HG03342 (cell line): ENCODE measurements around the gene RTN4IP1.
"Not testable (repeated sequence)": the region's sequence is repeated elsewhere in the genome, so short reads cannot be mapped to it uniquely, and the experiment has no call there.

Experiments used
- ATAC-seq: cut with Tn5 transposase; IDR thresholded peaks from one replicate; pipeline ENCODE4 v1.9.1; 2021; ENCODE audit warnings: mild to moderate bottlenecking, moderate library complexity; ENCODE audit not compliant: unreplicated experiment

Gene RTN4IP1

DNA sequence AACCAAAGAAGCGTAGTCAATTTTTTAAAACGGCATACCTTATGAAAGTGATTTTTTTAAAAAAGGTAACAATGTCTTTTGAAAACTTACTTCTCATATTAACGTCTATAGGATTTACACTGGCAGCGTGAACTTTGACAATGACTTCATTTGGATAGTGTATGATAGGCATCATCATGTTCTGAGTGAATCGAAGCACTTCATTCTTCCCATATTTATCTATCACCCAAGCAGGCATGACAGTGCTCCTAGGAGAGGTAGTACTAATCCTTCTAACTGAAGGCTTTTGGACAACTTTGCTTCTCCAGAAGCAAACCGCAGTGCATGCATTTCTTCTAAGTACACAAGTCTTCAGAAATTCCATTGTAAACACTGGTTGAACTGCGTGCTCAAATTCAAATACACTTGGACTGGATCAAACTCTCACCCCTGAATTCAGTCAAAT is 618 bp downstream of the RTN4IP1 start:
- ATAC-seq, result peak; percentile 11

DNA sequence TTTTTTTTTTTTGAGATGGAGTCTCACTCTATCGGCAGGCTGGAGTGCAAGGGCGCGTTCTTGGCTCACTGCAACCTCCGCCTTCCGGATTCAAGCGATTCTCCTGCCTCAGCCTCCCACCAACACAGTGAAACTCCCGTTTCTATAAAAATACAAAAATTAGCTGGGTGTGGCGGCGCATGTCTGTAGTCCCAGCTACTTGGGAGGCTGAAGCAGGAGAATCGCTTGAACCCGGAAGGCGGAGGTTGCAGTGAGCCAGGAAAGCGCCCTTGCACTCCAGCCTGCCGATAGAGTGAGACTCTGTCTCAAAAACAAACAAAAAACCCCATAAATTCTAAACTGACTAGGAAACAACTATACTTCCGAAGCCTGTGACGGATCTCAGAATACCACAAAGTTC is 1.5 kb downstream of the RTN4IP1 start:
- not testable (repeated sequence) for ATAC-seq

DNA sequence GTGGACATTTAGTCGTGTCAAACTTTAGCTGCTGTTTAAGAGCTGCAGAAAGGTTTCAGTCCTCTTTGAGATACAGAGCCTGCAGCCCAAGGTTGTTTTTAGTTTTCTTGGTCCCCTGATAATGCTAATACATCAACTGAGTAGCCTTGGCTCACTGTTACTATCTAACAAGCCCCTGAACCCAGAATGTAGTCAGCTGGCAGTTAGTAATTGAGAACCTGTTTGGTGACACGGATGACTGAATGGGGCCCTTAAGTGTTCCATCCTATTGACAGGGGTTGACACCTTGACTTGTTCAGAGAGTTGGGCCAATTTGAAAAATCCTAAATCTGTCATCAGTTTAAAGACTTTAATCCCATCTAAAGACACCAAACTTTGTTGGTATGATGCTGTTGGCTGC is 2.8 kb downstream of the RTN4IP1 start:
- peak; percentile 35 for ATAC-seq

DNA sequence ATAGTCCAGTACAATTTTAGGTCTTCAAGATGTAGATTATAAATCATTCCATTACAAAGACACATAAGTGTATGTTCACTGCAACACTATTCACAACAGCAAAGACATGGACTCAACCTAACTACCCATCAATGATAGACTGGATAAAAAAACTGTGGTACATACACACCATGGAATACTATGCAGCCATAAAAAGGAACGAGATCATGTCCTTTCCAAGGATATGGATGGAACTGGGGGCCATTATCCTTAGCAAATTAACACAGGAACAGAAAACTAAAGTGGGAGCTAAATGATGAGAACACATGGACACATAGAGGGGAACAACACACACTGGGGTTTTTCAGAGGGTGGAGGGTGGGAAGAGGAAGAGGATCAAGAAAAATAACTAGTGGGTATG is 6.3 kb downstream of the RTN4IP1 start:
- no peak for ATAC-seq

- ATAC-seq, result no peak
These were observed 6.9 kb downstream of the RTN4IP1 start for GRCh38 chr6:106622412-106622811.

DNA sequence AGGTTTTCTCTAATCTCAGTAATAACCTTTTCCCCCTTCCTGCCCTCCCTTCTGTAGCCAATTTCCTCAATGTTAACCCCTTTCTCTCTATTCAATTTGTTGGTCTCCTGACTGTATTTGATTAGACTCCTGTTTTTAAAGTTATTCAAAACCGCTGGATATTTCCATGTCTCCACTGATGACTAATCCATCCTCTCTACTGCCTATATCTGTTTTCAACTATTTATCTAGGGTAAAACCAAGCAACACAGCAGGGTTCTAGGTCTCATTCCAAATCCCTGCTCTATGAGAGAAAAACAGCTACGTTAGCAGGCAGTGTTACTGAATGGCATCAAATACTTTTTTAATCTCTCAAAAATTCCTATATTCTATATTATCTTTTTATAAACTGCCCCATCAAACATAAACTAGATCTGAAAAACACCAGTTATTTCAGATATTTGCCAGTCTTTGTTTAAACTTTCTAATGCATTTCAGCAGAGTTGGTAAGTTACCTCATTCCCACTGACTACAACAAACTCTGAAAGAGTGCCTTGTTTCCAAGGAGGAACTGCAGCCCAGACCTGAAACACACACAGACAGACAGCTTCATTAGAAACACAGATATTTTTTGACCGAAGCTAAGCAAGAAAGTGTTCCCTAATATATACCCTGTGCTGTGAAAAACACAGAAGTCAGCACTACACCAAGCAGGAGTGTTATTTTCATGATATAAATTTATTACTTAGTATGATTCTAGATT is 8.2 kb downstream of the RTN4IP1 start:
- no peak for ATAC-seq

- ATAC-seq, result no peak
These were observed 10.1 kb downstream of the RTN4IP1 start for GRCh38 chr6:106619223-106619622.

DNA sequence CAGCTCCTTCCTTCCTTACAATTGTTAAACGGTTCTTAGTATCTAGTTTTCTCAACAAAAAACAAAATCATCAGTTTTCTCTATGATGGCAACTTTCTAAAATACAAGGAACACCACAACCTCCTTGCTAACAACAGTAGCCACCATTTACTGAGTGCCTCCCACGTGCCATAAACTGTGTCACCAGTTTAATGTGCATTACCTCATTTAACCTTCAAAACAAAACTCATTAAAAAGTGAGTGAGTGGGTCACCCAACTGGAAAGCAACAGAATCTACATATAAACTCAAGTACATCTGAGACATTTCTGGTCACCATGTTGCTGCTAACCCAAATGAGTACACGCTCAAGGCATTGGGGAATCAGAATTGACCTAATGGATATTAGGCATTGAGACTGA is 11.0 kb downstream of the RTN4IP1 start:
- ATAC-seq, result no peak

GRCh38 chr6:106617857-106618256 is 11.4 kb downstream of the RTN4IP1 start:
- no peak for ATAC-seq

DNA sequence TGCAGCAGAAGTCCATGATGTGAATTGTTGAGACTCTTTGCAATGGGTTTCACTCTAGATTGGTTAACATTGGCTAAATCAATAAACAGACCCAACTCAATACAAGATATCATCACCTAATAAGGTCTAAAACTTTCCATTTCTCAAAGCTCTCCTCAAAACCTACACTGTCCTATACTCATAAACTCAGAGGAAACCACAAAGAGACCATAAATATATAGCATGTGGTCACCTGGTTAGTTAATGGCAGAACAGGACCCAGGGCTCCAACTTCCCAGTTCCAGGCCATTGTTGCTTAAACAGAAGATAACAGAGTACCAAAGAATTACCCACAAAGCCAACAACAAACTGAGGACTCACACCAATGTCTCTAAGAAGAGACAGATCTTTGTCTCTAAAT is 12.0 kb downstream of the RTN4IP1 start:
- ATAC-seq, result no peak

DNA sequence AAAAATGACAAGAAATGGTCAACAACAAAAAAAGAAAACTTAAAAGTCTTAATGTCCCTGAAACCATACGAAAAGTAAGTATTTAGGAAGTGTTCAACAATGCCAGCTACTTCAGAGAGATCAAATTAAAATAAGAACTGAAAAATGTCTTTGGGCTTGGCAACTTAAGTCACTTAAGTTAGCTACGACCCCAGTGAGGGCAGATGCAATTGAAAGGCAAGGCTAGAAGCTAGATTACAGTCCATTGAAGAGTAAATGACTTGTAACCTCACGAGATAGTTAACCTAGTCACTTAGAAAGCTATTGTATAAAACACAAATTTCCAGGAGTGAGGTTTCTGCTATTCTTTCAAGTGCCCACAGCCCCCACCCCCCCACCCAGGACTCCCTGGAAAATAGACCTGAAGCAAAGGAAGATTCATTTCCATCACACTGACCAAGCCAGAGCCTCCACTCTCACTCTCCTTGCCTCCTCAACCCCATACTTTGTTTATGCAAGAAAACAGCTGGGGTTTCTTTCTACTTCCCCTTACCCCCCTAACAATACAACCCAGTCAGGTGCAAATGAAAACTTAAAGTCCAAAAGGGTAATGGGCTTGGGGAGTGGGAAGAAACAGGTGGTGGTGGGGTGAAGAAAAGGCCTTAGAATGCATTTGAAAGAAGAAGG is 14.6 kb downstream of the RTN4IP1 start:
- ATAC-seq, result no peak

GRCh38 chr6:106614166-106614565 is 15.1 kb downstream of the RTN4IP1 start:
- ATAC-seq, result no peak

GRCh38 chr6:106613590-106613989 is 15.7 kb downstream of the RTN4IP1 start:
- ATAC-seq, result no peak

DNA sequence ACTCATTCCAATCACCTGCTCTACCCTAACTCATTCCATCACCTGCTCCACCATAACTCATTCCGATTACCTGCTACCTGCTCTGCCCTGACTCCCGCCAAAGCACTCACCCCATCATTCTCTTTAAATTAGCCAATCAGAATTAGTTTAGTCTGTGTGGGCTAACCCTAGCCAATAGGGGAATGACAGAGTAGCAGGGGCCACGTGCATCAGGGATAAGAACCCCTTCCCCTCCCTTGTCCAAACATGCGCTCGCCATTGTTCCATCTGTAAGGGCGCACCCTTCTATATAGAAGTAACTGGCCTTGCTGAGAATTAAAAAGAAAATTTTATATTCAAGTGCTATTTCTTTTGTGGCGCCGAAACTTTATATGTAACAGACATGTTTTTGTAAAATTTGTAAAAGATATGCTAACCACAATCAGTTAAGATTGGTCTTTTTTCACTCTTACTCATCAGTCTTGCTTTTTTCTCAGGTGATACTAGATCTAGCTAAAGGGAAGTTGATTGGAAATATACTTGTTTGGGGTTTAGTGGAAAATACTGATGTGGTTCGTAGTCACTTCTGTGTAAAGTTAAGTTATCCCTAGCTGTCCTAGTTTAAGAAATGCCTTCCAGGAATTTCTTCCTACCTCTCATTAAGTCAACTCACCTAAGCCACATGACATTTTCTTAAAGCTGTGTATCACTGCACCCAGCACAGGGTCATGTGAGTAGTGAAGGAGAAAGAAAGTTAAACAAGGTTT is 16.5 kb downstream of the RTN4IP1 start:
- no peak for ATAC-seq

DNA sequence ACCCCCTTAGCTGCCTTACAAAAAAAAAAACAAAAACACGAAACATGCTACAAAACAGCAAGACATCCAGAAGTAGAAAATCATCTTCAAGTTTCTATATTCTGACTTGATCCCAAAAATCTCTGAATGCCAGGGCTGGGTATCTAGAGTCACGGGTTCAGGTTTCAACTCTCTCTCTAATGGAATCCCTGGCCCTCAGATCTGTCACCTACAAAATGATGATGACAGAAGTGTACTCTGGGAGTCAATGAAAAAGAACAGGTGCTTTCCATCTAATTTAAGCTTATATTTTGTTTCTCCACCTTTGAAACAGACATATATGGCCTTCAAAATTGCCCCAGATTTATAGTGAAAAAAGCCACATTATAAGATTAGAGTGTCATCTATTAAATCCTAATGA is 18.3 kb downstream of the RTN4IP1 start:
- no peak for ATAC-seq

DNA sequence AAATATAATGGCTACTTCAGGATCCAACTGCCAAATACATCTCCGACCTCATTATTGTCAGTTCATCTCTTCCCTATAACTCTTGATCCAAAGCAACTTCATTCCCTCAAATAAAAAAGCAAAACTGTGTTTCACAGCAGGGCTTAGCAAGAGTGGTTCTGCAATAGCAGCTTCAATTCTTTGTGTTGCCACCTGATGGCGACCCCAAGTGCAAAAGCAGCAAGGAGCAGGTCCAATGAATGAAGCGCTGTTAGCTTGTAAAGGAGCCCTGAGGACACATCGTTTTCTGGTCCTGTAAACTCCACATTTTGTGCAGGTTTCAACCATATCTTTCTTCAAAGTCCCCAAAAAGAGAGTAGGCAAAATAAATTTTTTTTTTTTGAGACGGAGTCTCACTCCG is 19.6 kb downstream of the RTN4IP1 start:
- no peak for ATAC-seq

- ATAC-seq, result peak; percentile 72
These were observed 21.1 kb downstream of the RTN4IP1 start for GRCh38 chr6:106608080-106608668.

DNA sequence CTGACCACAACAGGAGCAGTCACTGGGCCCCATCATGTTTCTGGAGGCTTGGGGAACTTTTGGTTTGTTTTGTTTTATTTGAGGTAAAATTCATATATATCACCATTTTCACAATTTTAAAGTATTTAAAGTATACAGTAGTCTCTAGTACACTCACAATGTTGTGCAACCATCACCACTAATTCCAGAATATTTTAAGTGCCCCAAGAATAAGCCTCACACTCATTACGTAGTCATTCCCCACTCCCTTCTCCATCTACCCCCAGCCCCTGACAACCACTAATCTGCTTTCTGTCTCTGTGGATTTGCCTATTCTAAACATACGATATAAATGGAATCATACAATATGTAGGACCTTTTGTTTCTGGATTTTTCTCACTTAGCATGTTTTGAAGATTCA is 29.0 kb downstream of the RTN4IP1 start:
- no peak for ATAC-seq

DNA sequence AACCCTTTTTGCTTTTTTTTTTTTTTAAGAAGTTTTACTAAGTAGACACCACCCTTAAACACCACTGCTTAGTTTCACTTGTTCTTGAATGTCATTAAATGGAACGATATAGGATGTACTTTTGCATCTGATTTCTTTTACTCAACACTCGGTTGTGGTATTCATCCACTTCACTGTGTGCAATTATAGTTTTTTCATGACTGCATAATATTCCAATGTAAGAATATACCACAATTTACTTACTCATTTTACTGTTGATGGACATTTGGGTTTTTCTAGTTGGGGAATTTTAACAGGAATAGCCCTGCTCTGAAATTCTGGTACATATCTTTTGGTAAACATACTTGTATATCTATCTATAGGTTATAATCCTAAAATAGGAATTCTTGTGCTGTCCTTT is 29.9 kb downstream of the RTN4IP1 start:
- ATAC-seq, result no peak

DNA sequence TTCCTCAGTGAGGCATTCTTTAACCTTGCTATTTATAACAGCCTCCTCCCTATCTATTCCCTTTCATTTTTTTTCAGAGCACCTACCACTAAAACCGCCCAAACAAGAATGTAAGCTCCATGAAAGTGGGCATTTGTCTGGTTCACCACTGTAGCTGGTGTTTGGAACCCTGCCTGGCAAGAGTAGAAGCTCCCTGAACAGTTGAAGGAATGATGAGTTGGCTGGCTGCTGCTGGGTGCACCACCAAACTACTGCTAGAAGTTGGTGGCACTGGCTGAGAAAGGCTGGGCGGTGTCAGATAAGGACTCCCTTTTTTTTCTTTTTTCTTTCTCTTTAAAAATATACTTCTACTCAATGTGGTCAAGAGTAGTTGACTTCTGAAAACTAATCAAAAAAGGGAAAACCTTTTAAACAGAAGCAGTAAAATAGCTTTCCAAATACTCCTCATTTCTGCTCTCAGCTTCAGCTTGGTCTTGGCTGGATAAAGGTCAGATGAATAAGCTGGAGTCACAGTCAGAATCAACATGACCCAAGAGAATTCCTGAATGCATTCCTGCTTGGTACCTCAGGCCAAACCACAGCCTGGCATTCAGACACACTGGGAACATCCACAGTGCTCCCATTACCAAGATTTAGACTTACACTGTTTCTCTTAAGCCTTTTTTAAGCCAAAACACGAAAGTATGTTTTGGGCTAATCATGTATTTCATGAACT is 38.0 kb downstream of the RTN4IP1 start:
- ATAC-seq, result no peak

- ATAC-seq, result not testable (repeated sequence)
These were observed 40.4 kb downstream of the RTN4IP1 start for GRCh38 chr6:106588937-106589336.
